K562 (cell line): ENCODE measurements around the gene ASGR2. TPM values are rescaled to one million over a fixed set of nuclear protein-coding genes. Genes with fewer than 3 reads are reported as not detected.

Experiments used
- ATAC-seq: fragments of 200-7000 bp; cut with Tn5 transposase; 3 replicates; pipeline ENCODE4 v1.9.1; 2020; ENCODE audit warnings: moderate library complexity
- BruUV-seq: library from RNA; stranded (reverse); fragments of 400-500 nt; replicated peaks from 2 replicates; lab custom pipeline; 2021; lab: Mats Ljungman, UMichigan
- CTCF ChIA-PET: fragments of 300-600 bp; formaldehyde crosslinking; extraction: SDS; loops from one replicate; lab custom pipeline; 2021; ENCODE audit warnings: low intra/inter-chr PET ratio; lab: Yijun Ruan, JAX
- POLR2A ChIA-PET: fragments of 300-600, 350-650 bp; sonication (Branson Sonifier 250); formaldehyde crosslinking; extraction: SDS; loops from one replicate; lab custom pipeline; 2021; ENCODE audit warnings: antibody characterized with exemption, inconsistent platforms; lab: Yijun Ruan, JAX
- DNase-seq, 4 experiments: peaks; one replicate each; pipeline versions ENCODE4 v3.0.0 to v3.0.0-alpha.2; 2011 to 2018; ENCODE audit warnings: low spot score in 3 of 4, mixed read lengths in 3 of 4; ENCODE audit errors: extremely low read depth in 1 of 4
- FAIRE-seq: peaks from 2 replicates; lab custom pipeline; 2011; peaks lifted over from hg19 to GRCh38; lab: Jason Lieb, UNC
- H2AFZ ChIP-seq: 2 replicates; pipeline ENCODE4 v1.6.0; 2011; ENCODE audit warnings: low read depth, low read length, control low read depth, inconsistent platforms
- H3K27ac ChIP-seq: fragments of 200-600 bp; 3 replicates; pipeline ENCODE4 v1.8.0; 2011; ENCODE audit warnings: low read depth, mild to moderate bottlenecking, control low read depth, inconsistent platforms, low read length, moderate library complexity, mixed read lengths; ENCODE audit errors: extremely low read depth
- H3K27me3 ChIP-seq, 2 experiments: fragments of 300-600 bp in 1 of 2; 2 replicates in 1 of 2; 3 replicates in 1 of 2; pipeline versions ENCODE4 v1.6.0 to v1.8.0; 2011; ENCODE audit warnings: inconsistent platforms in 2 of 2, low read length in 2 of 2, mild to moderate bottlenecking in 1 of 2, mixed read lengths in 1 of 2, moderate library complexity in 1 of 2; ENCODE audit not compliant: control insufficient read depth in 2 of 2, insufficient read depth in 2 of 2
- H3K36me3 ChIP-seq: fragments of 300-600 bp; 3 replicates; pipeline ENCODE4 v1.8.0; 2011; ENCODE audit warnings: mild to moderate bottlenecking, low read length, inconsistent platforms; ENCODE audit not compliant: control insufficient read depth, insufficient read depth
- H3K4me1 ChIP-seq, 2 experiments: fragments of 200-600 bp in 1 of 2; replicated peaks in 1 of 2; 2 replicates in 1 of 2; 3 replicates in 1 of 2; pipeline versions ENCODE4 v1.5.1 to v1.8.0; 2011; ENCODE audit warnings: inconsistent platforms in 2 of 2, low read length in 2 of 2, mild to moderate bottlenecking in 1 of 2, mixed read lengths in 1 of 2, moderate library complexity in 1 of 2; ENCODE audit not compliant: control insufficient read depth in 2 of 2, insufficient read depth in 2 of 2
- H3K4me2 ChIP-seq: 2 replicates; pipeline ENCODE4 v1.6.1; 2011; ENCODE audit warnings: low read length, control low read depth, inconsistent platforms, mixed read lengths; ENCODE audit not compliant: insufficient read depth
- H3K4me3 ChIP-seq: fragments of 200-600 bp; sonication (generic), shearing (Covaris generic); 2 replicates; pipeline ENCODE4 v1.5.1; 2016; ENCODE audit warnings: control low read depth, inconsistent platforms
- H3K79me2 ChIP-seq: fragments of 200-600 bp; 3 replicates; pipeline ENCODE4 v1.8.0; 2011; ENCODE audit warnings: low read length, inconsistent platforms; ENCODE audit not compliant: control insufficient read depth, insufficient read depth
- H3K9ac ChIP-seq, 2 experiments: 2 replicates each; pipeline versions ENCODE4 v1.6.0 to v1.6.1; 2011; ENCODE audit warnings: low read depth in 2 of 2, low read length in 2 of 2, control low read depth in 1 of 2, inconsistent platforms in 1 of 2, mild to moderate bottlenecking in 1 of 2, mixed read lengths in 1 of 2; ENCODE audit not compliant: insufficient read depth in 1 of 2
- H3K9me1 ChIP-seq: one replicate; pipeline ENCODE4 v1.6.0; 2011; ENCODE audit warnings: inconsistent platforms, mild to moderate bottlenecking, low read length, moderate library complexity; ENCODE audit not compliant: control insufficient read depth, insufficient read depth
- H3K9me3 ChIP-seq: replicated peaks from 2 replicates; pipeline ENCODE4 v1.5.1; 2011; ENCODE audit warnings: low read depth, low read length, inconsistent platforms; ENCODE audit not compliant: control insufficient read depth, insufficient read depth
- H4K20me1 ChIP-seq: replicated peaks from 2 replicates; pipeline ENCODE4 v1.6.1; 2011; ENCODE audit warnings: low read length, inconsistent platforms, mixed read lengths; ENCODE audit not compliant: control insufficient read depth, insufficient read depth
- BACH1 ChIP-seq: fragments of 200-800 bp; sonication (Bioruptor generic); IDR thresholded peaks from 2 replicates; pipeline ENCODE4 v1.6.1; 2016; ENCODE audit warnings: missing genetic modification characterization, missing compliant biosample characterization
- C11orf30 ChIP-seq: fragments of 450-650 bp; IDR thresholded peaks from 2 replicates; pipeline ENCODE4 v1.6.1; 2016; ENCODE audit warnings: low read depth, mild to moderate bottlenecking
- CBX5 ChIP-seq: IDR thresholded peaks from 2 replicates; pipeline ENCODE4 v1.6.1; 2014; ENCODE audit warnings: low read depth, borderline replicate concordance
- DMBX1 ChIP-seq: fragments of 250-450 bp; sonication (Bioruptor Pico); IDR thresholded peaks from 2 replicates; pipeline ENCODE4 v1.8.0; 2022; ENCODE audit warnings: inconsistent platforms, mild to moderate bottlenecking, moderate library complexity, borderline replicate concordance
- FOXJ2 ChIP-seq: fragments of 200-800 bp; sonication (Bioruptor generic); IDR thresholded peaks from 2 replicates; pipeline ENCODE4 v1.6.1; 2016; ENCODE audit warnings: missing genetic modification characterization, missing compliant biosample characterization
- KDM5B ChIP-seq: fragments of 200-600 bp; sonication (generic); IDR thresholded peaks from 2 replicates; pipeline ENCODE4 v1.6.1; 2012; ENCODE audit warnings: low read depth, mild to moderate bottlenecking, moderate library complexity, low read length, control low read depth, inconsistent platforms; ENCODE audit not compliant: insufficient replicate concordance
- NELFE ChIP-seq: IDR thresholded peaks from 2 replicates; pipeline ENCODE4 v1.6.1; 2011; ENCODE audit warnings: mild to moderate bottlenecking; ENCODE audit not compliant: insufficient read depth, insufficient read length
- NFATC3 ChIP-seq: fragments of 450-650 bp; IDR thresholded peaks from 2 replicates; pipeline ENCODE4 v1.6.1; 2017; ENCODE audit warnings: mild to moderate bottlenecking
- NFRKB ChIP-seq: fragments of 450-650 bp; IDR thresholded peaks from 2 replicates; pipeline ENCODE4 v1.6.1; 2016; ENCODE audit warnings: low read depth
- RFX7 ChIP-seq: fragments of 250-450 bp; sonication (Bioruptor Pico); IDR thresholded peaks from 2 replicates; pipeline ENCODE4 v1.5.1; 2021; ENCODE audit warnings: mild to moderate bottlenecking
- TGIF2 ChIP-seq: sonication (generic); formaldehyde crosslinking; IDR thresholded peaks from 2 replicates; pipeline ENCODE4 v1.8.1; 2022; ENCODE audit warnings: mild to moderate bottlenecking, missing genetic modification reagents, moderate library complexity
- ZBTB9 ChIP-seq: fragments of 450-650 bp; formaldehyde crosslinking; IDR thresholded peaks from 2 replicates; pipeline ENCODE4 v1.4.0; 2020; ENCODE audit warnings: mild to moderate bottlenecking, moderate library complexity
- ZNF174 ChIP-seq: fragments of 250-450 bp; sonication (Bioruptor Pico); IDR thresholded peaks from 2 replicates; pipeline ENCODE4 v1.4.0; 2020; ENCODE audit warnings: mild to moderate bottlenecking
- ZNF175 ChIP-seq: fragments of 200-800 bp; sonication (Bioruptor generic); IDR thresholded peaks from 2 replicates; pipeline ENCODE4 v1.6.1; 2016; ENCODE audit warnings: low read depth, mild to moderate bottlenecking, missing genetic modification characterization, missing compliant biosample characterization
- ZNF197 ChIP-seq: fragments of 200-800 bp; sonication (Bioruptor generic); IDR thresholded peaks from 2 replicates; pipeline ENCODE4 v1.6.1; 2016; ENCODE audit warnings: low read depth, missing genetic modification characterization, missing compliant biosample characterization
- WGBS: fragments of 100-300 bp; shearing (Covaris generic); methylation state at CpG from one replicate; pipeline ENCODE4 v1.1.6; 2016; ENCODE audit warnings: low coverage, mixed read lengths; ENCODE audit not compliant: insufficient coverage; ENCODE audit errors: missing lambda C conversion rate; 5-methylcytosine and 5-hydroxymethylcytosine counted together
- in situ Hi-C: fragments of 300-500 bp; cut with MboI; formaldehyde crosslinking; loops from 4 replicates; pipeline ENCODE4 v1.15.0; 2018; ENCODE audit warnings: inconsistent platforms, mixed read lengths
- intact Hi-C: fragments of 100-400 bp; cut with micrococcal nuclease; formaldehyde crosslinking; loops from 2 replicates; pipeline ENCODE4 v1.14.2; 2022
- polyA plus RNA-seq, 8 experiments: library from polyadenylated mRNA; depleted of rRNA in 4 of 8; stranded (reverse) in 5 of 8; unstranded in 3 of 8; fragments of >200 nt; fragmentation: Nextera tagmentation in 2 of 8; fragmentation: Illumina TruSeq in 1 of 8; extraction: Ambion mirVana in 2 of 8; extraction: Trizol in 1 of 8; gene quantifications; 2 replicates each; pipeline versions ENCODE4 v1.2.1 to v1.2.3, GENCODE V29; 2011 to 2014; ENCODE audit warnings: inconsistent platforms in 1 of 8, missing spikeins in 1 of 8
- total RNA-seq, 7 experiments: library from RNA; depleted of rRNA in 6 of 7; stranded (reverse); fragments of >200 nt in 6 of 7; fragmentation: Illumina TruSeq in 2 of 7; extraction: Trizol in 2 of 7; gene quantifications; 2 replicates each; pipeline versions ENCODE4 v1.2.1 to v1.2.3, GENCODE V29; 2011 to 2021; ENCODE audit warnings: low replicate concordance in 1 of 7
- TF ChIP-seq, protein P1 (sequence below): fragments of 450-650 bp; IDR thresholded peaks from 2 replicates; pipeline ENCODE4 v1.6.1; 2014; ENCODE audit warnings: low read depth, mild to moderate bottlenecking, moderate library complexity, borderline replicate concordance

Gene ASGR2
- total and polyA plus RNA-seq, 9 of the 15 experiments (the other 6 are each of a cell fraction or from before 2014, with no cell fraction given), result not detected

DNA sequence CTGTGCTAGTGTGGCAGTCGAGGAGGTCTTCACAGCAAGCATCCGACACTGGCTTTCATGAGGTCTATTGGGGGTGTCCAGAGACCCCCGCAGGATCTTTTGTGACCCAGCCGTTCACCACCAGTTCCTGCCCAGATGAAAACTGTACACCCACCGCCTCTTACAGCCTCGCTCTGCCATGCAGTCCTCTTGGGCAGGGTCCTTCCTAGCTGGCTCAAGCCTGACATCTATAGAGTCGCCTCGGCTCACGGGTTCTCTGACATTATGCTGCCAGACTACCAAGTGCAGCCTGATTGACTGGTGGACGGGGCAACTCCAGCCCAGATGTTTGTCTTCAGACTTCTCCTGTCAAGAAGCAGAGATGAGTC lies 20.0 kb downstream of the ASGR2 start:
- WGBS, result 1% methylated on average over 7 of the region's 10 CpGs
- Histone ChIP-seq H3K27ac (no peak overlapping the region), H3K9me3 (no peaks in the 10 kb centered on the region), H3K79me2 (no peaks in the 10 kb centered on the region), H3K4me1 (no peaks in the 10 kb centered on the region; a peak in 1 of 5 replicates), H3K9me1 (no peaks in the 10 kb centered on the region), H2AFZ (no peak overlapping the region), H3K9ac (no peak overlapping the region), H4K20me1 (no peaks in the 10 kb centered on the region), H3K4me2 (no peak overlapping the region), H3K4me3 (no peak overlapping the region), H3K36me3 (no peaks in the 10 kb centered on the region), H3K27me3 (peaks cover 9 to 26% of the 10 kb centered on the region in 2 experiments; a peak in 3 of 5 replicates)
- TF ChIP-seq RFX7 (CRISPR knock-in tag) (no peak), BACH1 (no peak), C11orf30 (no peak), TGIF2 (CRISPR knock-in tag) (no peak), ZNF197 (CRISPR knock-in tag) (no peak), DMBX1 (CRISPR knock-in tag) (no peak), CBX5 (no peak), FOXJ2 (tag) (no peak), NFATC3 (no peak), NFRKB (no peak), ZNF174 (CRISPR knock-in tag) (no peak), KDM5B (no peak), NELFE (no peak), ZBTB9 (CRISPR knock-in tag) (no peak), ZNF175 (CRISPR knock-in tag) (no peak)
- TF ChIP-seq, protein P1, sequence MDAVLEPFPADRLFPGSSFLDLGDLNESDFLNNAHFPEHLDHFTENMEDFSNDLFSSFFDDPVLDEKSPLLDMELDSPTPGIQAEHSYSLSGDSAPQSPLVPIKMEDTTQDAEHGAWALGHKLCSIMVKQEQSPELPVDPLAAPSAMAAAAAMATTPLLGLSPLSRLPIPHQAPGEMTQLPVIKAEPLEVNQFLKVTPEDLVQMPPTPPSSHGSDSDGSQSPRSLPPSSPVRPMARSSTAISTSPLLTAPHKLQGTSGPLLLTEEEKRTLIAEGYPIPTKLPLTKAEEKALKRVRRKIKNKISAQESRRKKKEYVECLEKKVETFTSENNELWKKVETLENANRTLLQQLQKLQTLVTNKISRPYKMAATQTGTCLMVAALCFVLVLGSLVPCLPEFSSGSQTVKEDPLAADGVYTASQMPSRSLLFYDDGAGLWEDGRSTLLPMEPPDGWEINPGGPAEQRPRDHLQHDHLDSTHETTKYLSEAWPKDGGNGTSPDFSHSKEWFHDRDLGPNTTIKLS, result no peak
- POLR2A ChIA-PET, result no interaction called here
- CTCF ChIA-PET, result no interaction called here
- no TSS peak for BruUV-seq
- no peak for DNase-seq
- no peak for FAIRE-seq
- in situ Hi-C loops (no loop called here), intact Hi-C loops (no loop called here)
- no peak for ATAC-seq
